ENCODE measurements around the gene LXN. TPM values are rescaled to one million over a fixed set of nuclear protein-coding genes. Genes with fewer than 3 reads are reported as not detected.

LXN gene
- total RNA-seq, 2 experiments from 2014 or later: 2.1 to 3.0 TPM

GRCh38 chr3:158703566-158703965 is 31.1 kb upstream of the LXN start:
- Histone ChIP-seq H3K27me3 (ENCODE audit: control insufficient read depth in 1 of 2, insufficient read depth in 2 of 2, low read length in 2 of 2) (no peaks in the 10 kb centered on the region), H3K36me3 (ENCODE audit: insufficient read depth, low read length) (peaks cover 14% of the 10 kb centered on the region), H3K4me3 (ENCODE audit: low read length) (no peak overlapping the region), H3K9me3 (ENCODE audit: control insufficient read depth in 1 of 2, insufficient read depth in 1 of 2, low read length in 2 of 2) (no peaks in the 10 kb centered on the region), H3K27ac (ENCODE audit: low read depth in 1 of 2, low read length in 2 of 2) (no peak overlapping the region), H3K4me1 (ENCODE audit: insufficient read depth, low read length) (no peaks in the 10 kb centered on the region)
- TF ChIP-seq, protein P1, sequence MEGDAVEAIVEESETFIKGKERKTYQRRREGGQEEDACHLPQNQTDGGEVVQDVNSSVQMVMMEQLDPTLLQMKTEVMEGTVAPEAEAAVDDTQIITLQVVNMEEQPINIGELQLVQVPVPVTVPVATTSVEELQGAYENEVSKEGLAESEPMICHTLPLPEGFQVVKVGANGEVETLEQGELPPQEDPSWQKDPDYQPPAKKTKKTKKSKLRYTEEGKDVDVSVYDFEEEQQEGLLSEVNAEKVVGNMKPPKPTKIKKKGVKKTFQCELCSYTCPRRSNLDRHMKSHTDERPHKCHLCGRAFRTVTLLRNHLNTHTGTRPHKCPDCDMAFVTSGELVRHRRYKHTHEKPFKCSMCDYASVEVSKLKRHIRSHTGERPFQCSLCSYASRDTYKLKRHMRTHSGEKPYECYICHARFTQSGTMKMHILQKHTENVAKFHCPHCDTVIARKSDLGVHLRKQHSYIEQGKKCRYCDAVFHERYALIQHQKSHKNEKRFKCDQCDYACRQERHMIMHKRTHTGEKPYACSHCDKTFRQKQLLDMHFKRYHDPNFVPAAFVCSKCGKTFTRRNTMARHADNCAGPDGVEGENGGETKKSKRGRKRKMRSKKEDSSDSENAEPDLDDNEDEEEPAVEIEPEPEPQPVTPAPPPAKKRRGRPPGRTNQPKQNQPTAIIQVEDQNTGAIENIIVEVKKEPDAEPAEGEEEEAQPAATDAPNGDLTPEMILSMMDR (IDR thresholded peaks at IDR 0.05): no peak
- POLR2A ChIA-PET: no interaction called here
- ATAC-seq (ENCODE audit: poor library complexity) (no peak), DNase-seq (no peak)
- peaks cover 22% of the 10 kb centered on the region for H3K4me1 Mint-ChIP-seq (ENCODE audit: low read depth)
- H3K36me3 Mint-ChIP-seq (ENCODE audit: low read depth): peaks cover 76% of the 10 kb centered on the region
- no peaks in the 10 kb centered on the region for H3K9me3 Mint-ChIP-seq
- no peak overlapping the region for H3K4me3 Mint-ChIP-seq
- no peak overlapping the region for H3K27ac Mint-ChIP-seq
- H3K27me3 Mint-ChIP-seq: no peaks in the 10 kb centered on the region
- CTCF ChIA-PET: interaction anchor here (1.0 kb wide), 1 partner anchor 9 kb away, joined by 3 read pairs; no protein-coding TSS in a partner anchor
- intact Hi-C loops (cut with DNase I, micrococcal nuclease): no loop called here

GRCh38 chr3:158702815-158703481 is 30.5 kb upstream of the LXN start:
- ChIA-PET CTCF (interaction anchor here (1.0 kb wide), 1 partner anchor 8 kb away, joined by 3 read pairs; no protein-coding TSS in a partner anchor), POLR2A (no interaction called here)
- peaks cover 76% of the 10 kb centered on the region for H3K36me3 Mint-ChIP-seq (ENCODE audit: low read depth)
- Histone ChIP-seq H3K27me3 (ENCODE audit: control insufficient read depth in 1 of 2, insufficient read depth in 2 of 2, low read length in 2 of 2) (no peaks in the 10 kb centered on the region), H3K36me3 (ENCODE audit: insufficient read depth, low read length) (peaks cover 10% of the 10 kb centered on the region), H3K4me1 (ENCODE audit: insufficient read depth, low read length) (no peaks in the 10 kb centered on the region), H3K4me3 (ENCODE audit: low read length) (no peak overlapping the region), H3K9me3 (ENCODE audit: control insufficient read depth in 1 of 2, insufficient read depth in 1 of 2, low read length in 2 of 2) (no peaks in the 10 kb centered on the region), H3K27ac (ENCODE audit: low read depth in 1 of 2, low read length in 2 of 2) (no peak overlapping the region)
- H3K4me3 Mint-ChIP-seq: no peak overlapping the region
- DNase-seq (no peak), ATAC-seq (ENCODE audit: poor library complexity) (no peak)
- no peaks in the 10 kb centered on the region for H3K27me3 Mint-ChIP-seq
- peaks cover 22% of the 10 kb centered on the region for H3K4me1 Mint-ChIP-seq (ENCODE audit: low read depth)
- intact Hi-C loops (cut with DNase I, micrococcal nuclease): no loop called here
- TF ChIP-seq, protein P1 (IDR thresholded peaks at IDR 0.05): no peak
- H3K9me3 Mint-ChIP-seq: no peaks in the 10 kb centered on the region
- H3K27ac Mint-ChIP-seq: no peak overlapping the region

GRCh38 chr3:158701420-158702065 is 29.1 kb upstream of the LXN start:
- ChIA-PET POLR2A (interaction anchor here (0.9 kb wide), 1 partner anchor 100 kb away, joined by 3 read pairs; the partner anchor contains the start of gene MFSD1), CTCF (interaction anchor here (1.5 kb wide), 1 partner anchor 10 kb away, joined by 3 read pairs; no protein-coding TSS in a partner anchor)
- intact Hi-C loops (cut with DNase I, micrococcal nuclease): no loop called here
- Mint-ChIP-seq H3K4me1 (ENCODE audit: low read depth) (peaks cover 22% of the 10 kb centered on the region), H3K27me3 (no peaks in the 10 kb centered on the region), H3K9me3 (no peaks in the 10 kb centered on the region), H3K27ac (no peak overlapping the region), H3K36me3 (ENCODE audit: low read depth) (peaks cover 66% of the 10 kb centered on the region), H3K4me3 (no peak overlapping the region)
- no peak overlapping the region for H3K27ac ChIP-seq (ENCODE audit: low read depth in 1 of 2, low read length in 2 of 2)
- ATAC-seq (ENCODE audit: poor library complexity) (no peak), DNase-seq (no peak)
- H3K36me3 ChIP-seq (ENCODE audit: insufficient read depth, low read length): peaks cover 2% of the 10 kb centered on the region
- H3K9me3 ChIP-seq (ENCODE audit: control insufficient read depth in 1 of 2, insufficient read depth in 1 of 2, low read length in 2 of 2): no peaks in the 10 kb centered on the region
- no peak overlapping the region for H3K4me3 ChIP-seq (ENCODE audit: low read length)
- H3K27me3 ChIP-seq (ENCODE audit: control insufficient read depth in 1 of 2, insufficient read depth in 2 of 2, low read length in 2 of 2): no peaks in the 10 kb centered on the region
- H3K4me1 ChIP-seq (ENCODE audit: insufficient read depth, low read length): no peaks in the 10 kb centered on the region
- TF ChIP-seq, protein P1 (IDR thresholded peaks at IDR 0.05): no peak
